Measurements from ENCODE around the gene CBL.
A peak's percentile ranks its signal among the peaks of the same experiment; 100 is the strongest.
"Not testable (repeated sequence)": the region's sequence is repeated elsewhere in the genome, so short reads cannot be mapped to it uniquely, and the experiment has no call there.

Gene CBL

GRCh38 chr11:119205574-119206510 is at the start of gene CBL:
Gene CBL, plus strand, starts transcription at chr11:119206339. Its CDS starts 79 bp downstream, at chr11:119206418.
- peak; percentile 98 for DNase-seq

- DNase-seq: no peak
These were observed 49.6 kb upstream of the CBL start for GRCh38 chr11:119156496-119156895.

- no peak for DNase-seq
These were observed 49.1 kb upstream of the CBL start for GRCh38 chr11:119157063-119157462.

GRCh38 chr11:119158467-119158866 is 47.7 kb upstream of the CBL start:
- no peak for DNase-seq

- no peak for DNase-seq
These were observed 46.0 kb upstream of the CBL start for GRCh38 chr11:119160151-119160550.

GRCh38 chr11:119161871-119162270 is 44.3 kb upstream of the CBL start:
- DNase-seq: no peak

GRCh38 chr11:119166368-119167076 is 39.6 kb upstream of the CBL start:
- no peak for DNase-seq

GRCh38 chr11:119167077-119167458 is 39.1 kb upstream of the CBL start:
- DNase-seq: not testable (repeated sequence)

GRCh38 chr11:119167933-119168332 is 38.2 kb upstream of the CBL start:
- DNase-seq: no peak

GRCh38 chr11:119168471-119169281 is 37.5 kb upstream of the CBL start, which contains the start of gene NLRX1:
Gene NLRX1, plus strand, starts transcription at chr11:119168725. Its CDS starts 2,679 bp downstream, at chr11:119171404.
- peak; percentile 80 for DNase-seq

- DNase-seq: no peak
These were observed 36.8 kb upstream of the CBL start for GRCh38 chr11:119169282-119169719.

GRCh38 chr11:119172513-119172912 is 33.6 kb upstream of the CBL start:
- DNase-seq: no peak

- DNase-seq: no peak
These were observed 32.7 kb upstream of the CBL start for GRCh38 chr11:119173453-119173852.

GRCh38 chr11:119175493-119176077 is 30.6 kb upstream of the CBL start:
- DNase-seq: no peak

GRCh38 chr11:119178166-119178680 is 27.9 kb upstream of the CBL start:
- no peak for DNase-seq

GRCh38 chr11:119179342-119179741 is 26.8 kb upstream of the CBL start:
- no peak for DNase-seq

GRCh38 chr11:119179983-119180382 is 26.2 kb upstream of the CBL start:
- no peak for DNase-seq

GRCh38 chr11:119180729-119181676 is 25.1 kb upstream of the CBL start:
- DNase-seq: no peak

GRCh38 chr11:119181677-119182412 is 24.3 kb upstream of the CBL start:
- DNase-seq: no peak

GRCh38 chr11:119184399-119184798 is 21.7 kb upstream of the CBL start:
- not testable (repeated sequence) for DNase-seq
